Activated CD8-positive, alpha-beta T cell treated with anti-CD3 and anti-CD28 coated beads for 36 hours (primary cell): ENCODE data around the gene TESK2. TPM values are rescaled to one million over a fixed set of nuclear protein-coding genes. Genes with fewer than 3 reads are reported as not detected.
A peak's percentile ranks its signal among the peaks of the same experiment; 100 is the strongest.

ENCODE experiments used
- ATAC-seq: fragments of 200-7000 bp; cut with Tn5 transposase; one replicate; pipeline ENCODE4 v1.10.0; 2021; ENCODE audit warnings: mild to moderate bottlenecking, moderate library complexity
- CTCF ChIA-PET: fragments of 350-600 bp; sonication (Branson Sonifier 250); formaldehyde crosslinking; loops from one replicate; lab custom pipeline; 2021; ENCODE audit warnings: antibody characterized with exemption; lab: Charles Lee
- POLR2A ChIA-PET: fragments of 350-600 bp; sonication (Branson Sonifier 250); formaldehyde crosslinking; loops from one replicate; lab custom pipeline; 2021; ENCODE audit warnings: antibody characterized with exemption; lab: Charles Lee
- DNase-seq: peaks from one replicate; pipeline ENCODE4 v3.0.0-alpha.2; 2020
- H3K27ac Mint-ChIP-seq: one replicate; pipeline ENCODE4 v1.8.0; 2021; ENCODE audit warnings: mild to moderate bottlenecking, mixed read lengths
- H3K27me3 Mint-ChIP-seq: one replicate; pipeline ENCODE4 v1.8.0; 2021; ENCODE audit warnings: mixed read lengths
- H3K36me3 Mint-ChIP-seq: one replicate; pipeline ENCODE4 v1.8.0; 2021; ENCODE audit warnings: low read depth, mixed read lengths
- H3K4me1 Mint-ChIP-seq: one replicate; pipeline ENCODE4 v1.8.0; 2021; ENCODE audit warnings: low read depth, mixed read lengths
- H3K4me3 Mint-ChIP-seq: one replicate; pipeline ENCODE4 v1.8.0; 2021; ENCODE audit warnings: mild to moderate bottlenecking, moderate library complexity, mixed read lengths
- H3K9me3 Mint-ChIP-seq: one replicate; pipeline ENCODE4 v1.8.0; 2021; ENCODE audit warnings: mixed read lengths
- CTCF ChIP-seq: fragments of 200-600 bp; IDR thresholded peaks from one replicate; pipeline ENCODE4 v1.8.0; 2022; ENCODE audit warnings: antibody characterized with exemption, mild to moderate bottlenecking
- intact Hi-C: fragments of 100-400 bp; cut with micrococcal nuclease; formaldehyde crosslinking; loops from one replicate; pipeline ENCODE4 v1.10.0; 2022
- total RNA-seq, 2 experiments: library from RNA; stranded (reverse); gene quantifications; one replicate each; pipeline ENCODE4 v1.2.3, GENCODE V29; 2021

Gene TESK2
- total RNA-seq, 2 experiments from 2014 or later, result 2.9 to 3.7 TPM

GRCh38 chr1:45345014-45345413, 145.9 kb downstream of the TESK2 start:
- H3K36me3 Mint-ChIP-seq, result peaks cover 49% of the 10 kb centered on the region
- H3K27me3 Mint-ChIP-seq, result no peaks in the 10 kb centered on the region
- peak overlapping the region; percentile 14 for H3K27ac Mint-ChIP-seq
- no peak for DNase-seq
- no peak overlapping the region for H3K4me3 Mint-ChIP-seq
- CTCF ChIA-PET, result interaction anchor here (1.1 to 7.2 kb wide), 2 partner anchors 14 to 17 kb away, joined by 4 to 54 read pairs; no protein-coding TSS in a partner anchor
- H3K4me1 Mint-ChIP-seq, result peaks cover 20% of the 10 kb centered on the region
- POLR2A ChIA-PET, result interaction anchor here (0.7 to 16.0 kb wide), 6 partner anchors 9 to 154 kb away, joined by 3 to 238 read pairs (median 4); partner anchors contain the start of genes HPDL and TESK2
- ATAC-seq, result no peak
- no peak for TF ChIP-seq CTCF
- intact Hi-C loops, result loop anchor here (10.0 kb wide), 1 partner anchor 240 kb away; the partner anchor contains the start of gene NASP
- H3K9me3 Mint-ChIP-seq, result no peaks in the 10 kb centered on the region

GRCh38 chr1:45344499-45344898, 146.5 kb downstream of the TESK2 start:
- H3K27me3 Mint-ChIP-seq, result no peaks in the 10 kb centered on the region
- H3K4me1 Mint-ChIP-seq, result peaks cover 19% of the 10 kb centered on the region
- no peak overlapping the region for H3K4me3 Mint-ChIP-seq
- H3K9me3 Mint-ChIP-seq, result no peaks in the 10 kb centered on the region
- no peak for TF ChIP-seq CTCF
- no peak for ATAC-seq
- H3K36me3 Mint-ChIP-seq, result peaks cover 52% of the 10 kb centered on the region
- POLR2A ChIA-PET, result interaction anchor here (0.7 to 16.0 kb wide), 6 partner anchors 9 to 148 kb away, joined by 3 to 238 read pairs (median 4); partner anchors contain the start of genes HPDL and TESK2
- intact Hi-C loops, result loop anchor here (10.0 kb wide), 1 partner anchor 240 kb away; the partner anchor contains the start of gene NASP
- DNase-seq, result no peak
- no peak overlapping the region for H3K27ac Mint-ChIP-seq
- CTCF ChIA-PET, result interaction anchor here (0.8 to 2.8 kb wide), 3 partner anchors 17 to 326 kb away, joined by 4 to 7 read pairs (median 4); no protein-coding TSS in a partner anchor

GRCh38 chr1:45340816-45341466, 150.0 kb downstream of the TESK2 start:
- peaks cover 67% of the 10 kb centered on the region for H3K36me3 Mint-ChIP-seq
- intact Hi-C loops, result loop anchor here (10.0 kb wide), 1 partner anchor 244 kb away; the partner anchor contains the start of gene NASP
- H3K4me1 Mint-ChIP-seq, result peaks cover 30% of the 10 kb centered on the region
- ChIA-PET CTCF (interaction anchor here (1.1 to 3.1 kb wide), 12 partner anchors 14 to 329 kb away, joined by 3 to 21 read pairs (median 8); partner anchors contain the start of genes CCDC163, HECTD3, HPDL and MMACHC), POLR2A (interaction anchor here (0.6 to 16.0 kb wide), 26 partner anchors 9 to 618 kb away, joined by 3 to 238 read pairs (median 5); partner anchors contain the start of genes BTBD19, CCDC163, EIF2B3 and HECTD3)
- H3K9me3 Mint-ChIP-seq, result peaks cover 3% of the 10 kb centered on the region
- peak overlapping the region; percentile 99 for H3K27ac Mint-ChIP-seq
- H3K27me3 Mint-ChIP-seq, result no peaks in the 10 kb centered on the region
- TF ChIP-seq CTCF, result no peak
- ATAC-seq (no peak), DNase-seq (peak; percentile 40)
- H3K4me3 Mint-ChIP-seq, result peak overlapping the region; percentile 99

GRCh38 chr1:45339789-45340558, 151.0 kb downstream of the TESK2 start, which contains the start of the genes MUTYH and TOE1:
Gene MUTYH (minus strand): TSS chr1:45340440. CDS start chr1:45334505, 5,935 bp downstream.
Gene TOE1 (plus strand): TSS chr1:45340170. CDS start chr1:45340253, 83 bp downstream.
- Mint-ChIP-seq H3K36me3 (peaks cover 60% of the 10 kb centered on the region), H3K27ac (peak within 1 kb of the TSS; percentile 99), H3K4me1 (peaks cover 37% of the 10 kb centered on the region), H3K9me3 (peaks cover 3% of the 10 kb centered on the region), H3K4me3 (peak within 1 kb of the TSS; percentile 99), H3K27me3 (no peaks in the 10 kb centered on the region)
- DNase-seq (peak; percentile 97), ATAC-seq (peak; percentile 87)
- ChIA-PET CTCF (interaction anchor here (0.7 to 3.1 kb wide), 17 partner anchors 10 to 328 kb away, joined by 3 to 21 read pairs (median 5); partner anchors contain the start of genes CCDC163, HECTD3, HPDL and MMACHC), POLR2A (interaction anchor here (0.8 to 16.0 kb wide), 27 partner anchors 10 to 617 kb away, joined by 3 to 238 read pairs (median 6); partner anchors contain the start of genes BTBD19, CCDC163, HECTD3 and HPDL)
- no peak for TF ChIP-seq CTCF
- intact Hi-C loops, result loop anchor here (5.0 to 10.0 kb wide), 2 partner anchors 38 to 245 kb away; partner anchors contain the start of gene NASP
